ENCODE data around the gene PAXX. TPM values are rescaled to one million over a fixed set of nuclear protein-coding genes. Genes with fewer than 3 reads are reported as not detected.

PAXX gene
- total and polyA plus RNA-seq, 4 donors, result 27.8 to 192 (median 41.0) TPM

GRCh38 chr9:136952321-136952850, 39.8 kb upstream of the PAXX start:
- no peak overlapping the region for H3K4me3 ChIP-seq (ENCODE audit: low read length in 2 of 2)
- DNase-seq, result no peak
- no peak overlapping the region for H3K27ac ChIP-seq (ENCODE audit: low read depth in 1 of 2, low read length in 2 of 2)
- ATAC-seq (ENCODE audit: low FRiP score), result no peak
- H3K36me3 ChIP-seq (ENCODE audit: control insufficient read depth in 1 of 2, insufficient read depth in 2 of 2, low read length in 1 of 2), result no peaks in the 10 kb centered on the region
- WGBS, 2 donors, result 71 to 73% methylated on average over 15 of the region's 15 CpGs
- intact Hi-C loops (cut with DNase I), result loop anchor here in 1 of 2 donors (5.0 kb wide), 1 partner anchor 80 kb away; the partner anchor contains the start of gene FUT7
- no peaks in the 10 kb centered on the region for H3K9me3 ChIP-seq (ENCODE audit: control insufficient read depth, low read length)
- no peaks in the 10 kb centered on the region for H3K4me1 ChIP-seq (ENCODE audit: control insufficient read depth in 1 of 2, insufficient read depth in 2 of 2, low read length in 2 of 2)
- H3K27me3 ChIP-seq (ENCODE audit: control insufficient read depth in 1 of 2, insufficient read depth in 2 of 2, low read length in 1 of 2), result no peaks in the 10 kb centered on the region

DNA sequence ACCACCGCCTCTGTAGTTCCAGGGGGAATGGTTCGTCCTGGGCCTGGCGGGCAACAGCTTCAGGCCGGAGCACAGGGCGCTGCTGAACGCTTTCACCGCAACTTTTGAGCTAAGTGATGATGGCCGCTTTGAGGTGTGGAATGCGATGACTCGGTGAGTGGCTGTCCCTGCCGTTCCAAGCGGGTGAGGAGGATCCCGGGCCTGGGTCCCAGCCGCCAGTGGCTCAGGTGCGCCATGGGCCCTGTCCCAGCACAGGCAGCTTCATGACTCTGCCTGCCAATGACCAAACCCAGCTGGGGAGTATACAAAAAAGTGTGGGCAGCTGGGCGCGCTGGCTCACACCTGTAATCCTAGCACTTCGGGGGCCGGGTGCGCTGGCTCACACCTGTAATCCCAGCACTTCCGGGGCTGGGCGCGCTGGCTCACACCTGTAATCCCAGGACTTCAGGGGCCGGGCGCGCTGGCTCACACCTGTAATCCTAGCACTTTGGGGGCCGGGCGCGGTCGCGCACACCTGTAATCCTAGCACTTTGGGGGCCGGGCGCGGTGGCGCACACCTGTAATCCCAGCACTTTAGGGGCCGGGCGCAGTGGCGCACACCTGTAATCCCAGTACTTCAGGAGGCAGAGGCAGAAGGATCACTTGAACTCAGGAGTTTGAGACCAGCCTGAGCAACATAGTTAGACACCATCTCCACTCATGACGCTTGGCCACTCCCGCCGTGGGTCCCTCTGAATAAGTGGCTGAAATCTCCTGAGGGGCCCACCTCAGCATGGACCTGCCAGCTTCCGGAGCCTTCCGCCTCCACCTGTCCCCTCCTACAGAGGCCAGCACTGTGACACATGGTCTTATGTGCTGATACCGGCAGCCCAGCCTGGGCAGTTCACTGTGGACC, 39.1 kb upstream of the PAXX start:
- H3K9me3 ChIP-seq (ENCODE audit: control insufficient read depth, low read length), result no peaks in the 10 kb centered on the region
- no peaks in the 10 kb centered on the region for H3K27me3 ChIP-seq (ENCODE audit: control insufficient read depth in 1 of 2, insufficient read depth in 2 of 2, low read length in 1 of 2)
- ATAC-seq (ENCODE audit: low FRiP score) (no peak), DNase-seq (no peak)
- intact Hi-C loops (cut with DNase I), result loop anchor here in 1 of 2 donors (5.0 kb wide), 1 partner anchor 79 kb away; the partner anchor contains the start of gene FUT7
- no peaks in the 10 kb centered on the region for H3K36me3 ChIP-seq (ENCODE audit: control insufficient read depth in 1 of 2, insufficient read depth in 2 of 2, low read length in 1 of 2)
- 91 to 92% methylated on average over 44 of the region's 44 CpGs for WGBS, 2 donors
- H3K4me3 ChIP-seq (ENCODE audit: low read length in 2 of 2), result no peak overlapping the region
- no peaks in the 10 kb centered on the region for H3K4me1 ChIP-seq (ENCODE audit: control insufficient read depth in 1 of 2, insufficient read depth in 2 of 2, low read length in 2 of 2)
- H3K27ac ChIP-seq (ENCODE audit: low read depth in 1 of 2, low read length in 2 of 2), result no peak overlapping the region

DNA sequence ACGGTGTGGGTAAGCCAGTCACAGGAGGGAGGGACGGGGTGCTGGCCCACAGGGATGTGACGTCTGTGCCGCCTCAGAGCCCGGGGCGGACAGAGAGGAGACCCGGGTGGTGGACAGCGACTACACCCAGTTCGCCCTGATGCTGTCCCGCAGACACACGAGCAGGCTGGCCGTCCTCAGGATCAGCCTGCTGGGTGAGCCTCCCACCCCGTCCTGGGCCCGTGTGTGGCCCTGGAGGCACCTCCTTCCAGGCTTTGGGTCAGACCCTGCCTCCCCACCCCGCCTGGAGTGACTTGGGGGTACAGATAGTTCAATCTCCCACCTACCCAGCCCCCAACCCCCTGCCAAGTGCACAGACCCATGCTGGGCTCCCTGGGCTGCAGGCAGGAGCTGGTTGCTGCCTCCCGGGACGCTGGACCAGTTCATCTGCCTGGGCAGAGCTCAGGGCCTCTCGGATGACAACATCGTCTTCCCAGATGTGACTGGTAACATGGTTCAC, 38.4 kb upstream of the PAXX start:
- DNase-seq, result no peak
- Histone ChIP-seq H3K27ac (ENCODE audit: low read depth in 1 of 2, low read length in 2 of 2) (no peak overlapping the region), H3K36me3 (ENCODE audit: control insufficient read depth in 1 of 2, insufficient read depth in 2 of 2, low read length in 1 of 2) (no peaks in the 10 kb centered on the region), H3K27me3 (ENCODE audit: control insufficient read depth in 1 of 2, insufficient read depth in 2 of 2, low read length in 1 of 2) (no peaks in the 10 kb centered on the region), H3K9me3 (ENCODE audit: control insufficient read depth, low read length) (no peaks in the 10 kb centered on the region), H3K4me3 (ENCODE audit: low read length in 2 of 2) (no peak overlapping the region), H3K4me1 (ENCODE audit: control insufficient read depth in 1 of 2, insufficient read depth in 2 of 2, low read length in 2 of 2) (no peaks in the 10 kb centered on the region)
- intact Hi-C loops (cut with DNase I), result loop anchor here in 1 of 2 donors (2.0 to 5.0 kb wide), 2 partner anchors 43 to 78 kb away; partner anchors contain the start of genes CLIC3 and FUT7
- 83 to 91% methylated on average over 17 to 19 of the region's 19 CpGs for WGBS, 2 donors
- no peak for ATAC-seq (ENCODE audit: low FRiP score)

- DNase-seq, result no peak
- Histone ChIP-seq H3K36me3 (ENCODE audit: control insufficient read depth in 1 of 2, insufficient read depth in 2 of 2, low read length in 1 of 2) (no peaks in the 10 kb centered on the region), H3K27me3 (ENCODE audit: control insufficient read depth in 1 of 2, insufficient read depth in 2 of 2, low read length in 1 of 2) (no peaks in the 10 kb centered on the region), H3K9me3 (ENCODE audit: control insufficient read depth, low read length) (no peaks in the 10 kb centered on the region), H3K27ac (ENCODE audit: low read depth in 1 of 2, low read length in 2 of 2) (no peak overlapping the region), H3K4me3 (ENCODE audit: low read length in 2 of 2) (no peak overlapping the region), H3K4me1 (ENCODE audit: control insufficient read depth in 1 of 2, insufficient read depth in 2 of 2, low read length in 2 of 2) (no peaks in the 10 kb centered on the region)
- WGBS, 2 donors, result 87 to 92% methylated on average over 24 to 25 of the region's 25 CpGs
- ATAC-seq (ENCODE audit: low FRiP score), result no peak
- intact Hi-C loops (cut with DNase I), result loop anchor here in 1 of 2 donors (2.0 to 5.0 kb wide), 2 partner anchors 42 to 78 kb away; partner anchors contain the start of genes CLIC3 and FUT7
Observed at GRCh38 chr9:136954270-136955083, 37.7 kb upstream of the PAXX start.

GRCh38 chr9:136955202-136955942, 36.9 kb upstream of the PAXX start:
- intact Hi-C loops (cut with DNase I), result loop anchor here in 1 of 2 donors (2.0 kb wide), 1 partner anchor 41 kb away; the partner anchor contains the start of gene CLIC3
- no peak overlapping the region for H3K4me3 ChIP-seq (ENCODE audit: low read length in 2 of 2)
- ATAC-seq (ENCODE audit: low FRiP score) (no peak), DNase-seq (no peak)
- 90 to 91% methylated on average over 14 of the region's 14 CpGs for WGBS, 2 donors
- no peaks in the 10 kb centered on the region for H3K36me3 ChIP-seq (ENCODE audit: control insufficient read depth in 1 of 2, insufficient read depth in 2 of 2, low read length in 1 of 2)
- H3K4me1 ChIP-seq (ENCODE audit: control insufficient read depth in 1 of 2, insufficient read depth in 2 of 2, low read length in 2 of 2), result no peaks in the 10 kb centered on the region
- H3K9me3 ChIP-seq (ENCODE audit: control insufficient read depth, low read length), result no peaks in the 10 kb centered on the region
- no peak overlapping the region for H3K27ac ChIP-seq (ENCODE audit: low read depth in 1 of 2, low read length in 2 of 2)
- H3K27me3 ChIP-seq (ENCODE audit: control insufficient read depth in 1 of 2, insufficient read depth in 2 of 2, low read length in 1 of 2), result no peaks in the 10 kb centered on the region

DNA sequence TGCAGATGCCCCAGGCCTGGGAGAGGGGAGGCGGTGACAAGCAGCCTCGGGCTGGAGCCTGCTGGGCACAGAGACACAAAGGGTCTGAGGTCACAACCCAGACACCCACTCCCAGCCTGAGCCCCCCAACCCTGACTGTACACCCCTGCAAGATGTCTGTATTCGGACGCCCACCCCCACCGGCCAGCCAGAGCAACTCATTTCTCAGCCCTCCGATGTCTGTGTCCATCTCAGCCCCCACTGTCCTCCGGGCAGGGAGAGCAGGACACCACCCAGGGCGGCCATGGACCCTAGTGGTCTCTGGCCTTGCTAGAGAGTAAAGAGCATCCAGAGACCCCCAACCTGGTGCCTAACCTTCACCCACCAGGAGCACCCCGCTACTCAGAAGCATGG, 36.3 kb upstream of the PAXX start:
- DNase-seq (no peak), ATAC-seq (ENCODE audit: low FRiP score) (no peak)
- no peaks in the 10 kb centered on the region for H3K9me3 ChIP-seq (ENCODE audit: control insufficient read depth, low read length)
- 97 to 98% methylated on average over 9 of the region's 9 CpGs for WGBS, 2 donors
- no peaks in the 10 kb centered on the region for H3K36me3 ChIP-seq (ENCODE audit: control insufficient read depth in 1 of 2, insufficient read depth in 2 of 2, low read length in 1 of 2)
- H3K27ac ChIP-seq (ENCODE audit: low read depth in 1 of 2, low read length in 2 of 2), result no peak overlapping the region
- H3K4me3 ChIP-seq (ENCODE audit: low read length in 2 of 2), result no peak overlapping the region
- intact Hi-C loops (cut with DNase I), result loop anchor here in 1 of 2 donors (2.0 kb wide), 1 partner anchor 41 kb away; the partner anchor contains the start of gene CLIC3
- no peaks in the 10 kb centered on the region for H3K4me1 ChIP-seq (ENCODE audit: control insufficient read depth in 1 of 2, insufficient read depth in 2 of 2, low read length in 2 of 2)
- no peaks in the 10 kb centered on the region for H3K27me3 ChIP-seq (ENCODE audit: control insufficient read depth in 1 of 2, insufficient read depth in 2 of 2, low read length in 1 of 2)

DNA sequence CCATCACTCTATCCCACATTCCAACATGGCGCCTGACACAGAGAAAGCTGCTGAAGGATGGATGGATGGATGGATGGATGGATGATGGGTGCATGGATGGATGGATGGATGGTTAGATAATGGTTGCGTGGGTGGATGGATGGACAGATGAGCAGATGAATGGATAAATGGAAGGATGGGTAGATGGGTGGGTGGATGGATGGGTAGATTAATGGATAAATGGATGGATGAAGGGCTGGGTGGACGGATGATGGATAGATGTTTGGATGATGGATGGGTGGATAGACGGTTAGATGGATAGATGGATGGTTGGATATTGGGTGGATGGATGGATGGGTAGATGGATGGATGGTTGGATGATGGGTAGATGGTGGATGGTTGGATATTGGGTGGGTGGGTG, 35.6 kb upstream of the PAXX start:
- H3K9me3 ChIP-seq (ENCODE audit: control insufficient read depth, low read length), result no peaks in the 10 kb centered on the region
- no peak for ATAC-seq (ENCODE audit: low FRiP score)
- WGBS, 2 donors, result 96 to 100% methylated on average over 4 of the region's 4 CpGs

GRCh38 chr9:136957461-136957860, 34.8 kb upstream of the PAXX start:
- ATAC-seq (ENCODE audit: low FRiP score) (no peak), DNase-seq (no peak)
- H3K36me3 ChIP-seq (ENCODE audit: control insufficient read depth in 1 of 2, insufficient read depth in 2 of 2, low read length in 1 of 2), result no peaks in the 10 kb centered on the region
- no peaks in the 10 kb centered on the region for H3K27me3 ChIP-seq (ENCODE audit: control insufficient read depth in 1 of 2, insufficient read depth in 2 of 2, low read length in 1 of 2)
- H3K4me1 ChIP-seq (ENCODE audit: control insufficient read depth in 1 of 2, insufficient read depth in 2 of 2, low read length in 2 of 2), result no peaks in the 10 kb centered on the region
- intact Hi-C loops (cut with DNase I), result no loop called here
- H3K27ac ChIP-seq (ENCODE audit: low read depth in 1 of 2, low read length in 2 of 2), result no peak overlapping the region
- no peak overlapping the region for H3K4me3 ChIP-seq (ENCODE audit: low read length in 2 of 2)
- no peaks in the 10 kb centered on the region for H3K9me3 ChIP-seq (ENCODE audit: control insufficient read depth, low read length)
- 100% methylated on average over 1 of the region's 1 CpG for WGBS, 2 donors

More for the DNA sequence above, 35.6 kb upstream of the PAXX start:
- no peak overlapping the region for H3K27ac ChIP-seq (ENCODE audit: low read depth in 1 of 2, low read length in 2 of 2)
- no peaks in the 10 kb centered on the region for H3K4me1 ChIP-seq (ENCODE audit: control insufficient read depth in 1 of 2, insufficient read depth in 2 of 2, low read length in 2 of 2)
- no peak for DNase-seq
- H3K4me3 ChIP-seq (ENCODE audit: low read length in 2 of 2), result no peak overlapping the region
- H3K27me3 ChIP-seq (ENCODE audit: control insufficient read depth in 1 of 2, insufficient read depth in 2 of 2, low read length in 1 of 2), result no peaks in the 10 kb centered on the region
- H3K36me3 ChIP-seq (ENCODE audit: control insufficient read depth in 1 of 2, insufficient read depth in 2 of 2, low read length in 1 of 2), result no peaks in the 10 kb centered on the region
- intact Hi-C loops (cut with DNase I), result no loop called here
